Suppressor macrophage treated with lipopolysaccharide for 4 hours (primary cell): ENCODE data around the gene ZNF526.

Source experiments
- DNase-seq: peaks from one replicate; pipeline ENCODE4 v3.0.0-alpha.2; 2020

ZNF526 gene

DNA sequence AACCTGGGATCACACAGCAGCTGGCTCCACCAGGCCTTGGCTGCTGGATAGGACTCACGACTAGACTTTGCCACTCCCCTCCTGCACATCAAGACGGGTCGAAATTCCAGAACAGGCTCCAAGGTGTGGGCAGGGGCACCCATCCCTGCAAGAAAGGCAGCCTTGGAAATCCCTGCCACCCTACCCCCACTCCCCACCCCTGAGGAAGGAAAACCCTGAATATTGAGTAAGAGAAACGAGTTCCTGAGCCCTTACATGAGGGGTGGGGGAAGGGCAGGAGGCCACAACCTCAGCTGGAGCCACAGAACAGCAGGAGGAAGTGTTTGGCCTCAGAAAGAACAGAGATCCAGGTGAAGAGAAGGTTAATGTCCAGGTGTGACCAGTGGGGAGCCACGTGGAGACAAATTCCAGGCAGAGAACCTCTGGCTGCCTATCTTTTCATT is 22.7 kb upstream of the ZNF526 start:
- peak; percentile 31 for DNase-seq

DNA sequence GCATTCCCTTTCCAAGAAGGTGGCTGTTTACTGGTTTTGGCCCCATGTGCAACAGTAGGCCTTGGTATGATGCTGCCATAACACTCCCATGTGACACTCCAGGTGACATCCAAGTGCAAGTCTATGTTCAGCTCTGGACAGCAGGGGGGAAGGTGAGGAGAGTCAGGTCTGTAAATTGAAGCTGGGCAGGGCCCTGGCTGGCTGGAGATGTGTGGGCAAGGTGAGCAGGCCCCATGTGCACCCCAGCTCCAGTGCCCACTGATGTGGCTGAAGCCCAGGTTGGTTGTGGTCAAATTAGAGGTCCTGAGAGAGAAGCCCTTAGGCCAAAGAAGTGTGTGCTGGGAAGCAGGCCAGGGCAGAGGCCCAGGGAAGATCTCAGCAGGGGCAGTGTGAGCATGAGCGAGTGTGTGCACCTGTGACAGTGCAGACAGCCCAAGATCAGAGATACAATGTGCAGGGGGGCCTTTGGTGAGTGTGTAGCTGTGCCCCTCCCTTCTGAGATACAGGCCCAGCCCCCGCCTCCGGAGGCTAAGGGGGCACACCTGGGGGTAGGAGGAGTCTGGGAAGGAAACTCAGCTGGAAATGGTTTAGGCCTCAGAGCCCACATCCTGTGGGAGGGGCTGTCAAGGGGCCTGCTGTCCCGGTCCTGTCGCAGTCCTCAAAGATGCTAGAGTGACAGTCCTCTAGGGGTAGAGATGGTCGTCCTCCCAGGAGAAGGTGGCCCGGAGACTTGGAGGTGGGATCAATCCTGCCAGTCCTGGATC is 21.3 kb upstream of the ZNF526 start:
- no peak for DNase-seq

DNA sequence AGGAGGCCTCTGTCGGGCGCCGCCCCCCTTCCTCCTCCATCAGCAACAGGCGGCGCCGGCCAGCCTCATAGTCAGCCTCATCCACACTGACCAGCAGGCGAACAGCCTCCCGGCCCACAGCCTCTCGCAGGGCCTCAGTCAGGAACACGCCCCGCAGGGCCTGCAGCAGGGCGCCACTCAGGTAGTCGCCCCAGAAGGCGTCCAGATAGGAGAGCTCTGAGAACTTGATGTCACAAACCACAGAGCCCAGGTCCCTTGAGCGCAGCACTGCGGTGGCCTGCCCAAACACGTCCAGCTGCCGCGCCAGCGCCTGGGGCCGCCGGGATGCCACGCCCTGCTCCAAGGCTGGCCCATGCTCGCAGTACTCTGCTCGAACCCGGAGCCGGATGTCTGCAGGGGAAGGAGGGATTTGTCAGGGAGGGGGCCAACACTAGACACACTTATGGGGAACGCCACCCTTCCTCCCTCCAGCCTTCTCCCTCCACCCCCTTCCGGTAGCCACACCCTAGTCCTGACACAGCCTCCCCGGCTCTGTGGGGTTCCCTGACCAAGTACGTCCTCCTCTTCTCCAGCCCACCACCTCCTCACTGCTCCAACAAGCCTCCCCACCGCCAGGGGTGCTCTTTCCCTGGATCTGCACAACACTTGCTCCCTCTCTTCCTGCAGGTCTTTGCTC is 20.5 kb upstream of the ZNF526 start:
- DNase-seq, result peak; percentile 57

DNA sequence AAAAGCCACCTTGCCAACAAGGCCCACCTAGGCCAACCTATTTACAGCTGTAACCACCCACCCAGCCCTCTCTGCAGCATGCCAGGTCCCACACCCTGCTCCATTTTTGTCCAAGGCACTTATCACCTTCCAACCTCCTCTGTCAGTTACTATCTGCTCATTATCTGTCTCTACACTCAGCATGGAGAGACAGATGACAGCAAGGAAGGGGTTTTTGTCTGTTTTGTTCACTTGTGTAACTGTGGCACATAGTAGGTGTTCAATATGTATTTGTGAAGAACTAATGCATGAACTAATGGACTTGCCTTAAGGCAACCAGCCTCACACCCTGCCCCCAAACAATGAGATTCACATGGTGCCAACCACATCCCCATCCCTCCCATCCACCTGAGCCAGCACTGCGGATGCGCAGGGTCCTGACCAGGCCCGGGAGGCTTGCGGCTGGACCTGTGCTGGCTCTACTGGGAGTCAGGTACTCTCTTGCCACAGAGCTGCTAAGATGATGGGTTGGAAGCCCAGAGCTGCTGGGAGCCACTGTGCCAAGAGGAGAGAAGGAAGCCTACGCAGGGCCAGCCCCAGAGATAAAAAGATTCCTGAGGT is 19.9 kb upstream of the ZNF526 start:
- DNase-seq, result no peak

DNA sequence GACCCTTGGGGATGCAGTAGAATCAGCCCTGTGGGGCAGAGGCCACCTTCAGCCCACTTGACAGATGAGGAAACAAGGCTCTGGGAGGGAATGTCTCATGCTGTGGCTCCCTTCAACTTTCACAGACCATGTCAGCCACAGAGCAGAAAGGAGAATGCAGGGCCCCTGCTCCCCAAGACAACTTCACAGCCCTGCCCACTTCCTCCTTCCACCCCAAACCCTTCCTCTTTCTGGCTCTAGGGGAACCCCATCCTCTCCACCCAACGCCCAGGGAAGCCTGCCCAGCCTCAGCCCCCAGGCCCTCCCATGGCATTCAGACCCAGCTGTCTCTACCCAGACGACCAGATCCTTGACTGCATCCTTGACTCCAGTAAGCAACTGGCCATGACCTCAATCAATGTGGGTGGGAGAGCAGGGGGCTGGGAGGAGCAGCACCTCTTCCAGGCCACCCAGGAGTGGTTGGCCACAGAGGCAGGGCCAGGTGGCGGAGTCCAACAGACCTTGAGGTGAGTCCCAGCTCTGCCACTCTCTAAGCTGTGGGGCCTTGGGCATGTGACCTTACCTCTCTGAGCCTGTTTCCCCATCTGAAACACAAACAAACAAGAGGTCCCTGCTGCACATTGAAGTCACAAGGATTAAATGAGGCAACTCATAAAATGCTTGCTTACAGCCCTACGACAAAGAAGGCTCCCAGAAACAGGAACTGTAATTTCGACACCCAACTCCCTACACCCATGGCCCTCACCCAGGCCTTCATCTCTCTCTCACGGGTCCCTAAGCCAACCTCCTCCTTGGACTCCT is 18.4 kb upstream of the ZNF526 start:
- peak; percentile 92 for DNase-seq

DNA sequence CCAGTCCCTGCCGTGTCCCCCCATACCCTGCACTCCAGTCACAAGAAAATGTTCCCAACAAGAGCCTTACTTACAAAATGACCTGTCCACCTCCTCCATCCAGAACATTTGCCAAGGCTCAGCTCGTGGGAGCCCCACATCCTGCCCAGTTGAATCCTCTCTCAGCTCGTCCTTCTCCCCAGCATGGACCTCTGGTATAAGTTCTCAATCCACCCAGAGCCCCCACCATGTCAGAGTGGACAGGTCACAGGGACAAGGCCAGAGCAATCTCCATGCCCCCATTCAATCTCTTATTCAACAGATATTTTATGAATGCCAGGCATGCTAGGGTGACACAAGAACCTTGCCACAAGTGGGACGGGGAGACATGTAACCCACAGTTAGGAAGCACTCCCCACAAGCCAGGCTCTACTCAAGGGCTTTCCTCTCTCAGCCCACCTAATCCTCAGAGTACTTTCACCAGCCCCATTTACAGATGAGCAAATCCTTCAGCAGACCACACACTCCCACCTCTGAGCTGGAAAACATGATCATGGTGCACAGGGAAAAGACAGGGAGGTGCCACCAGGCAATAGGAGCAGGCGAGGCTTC is 17.7 kb upstream of the ZNF526 start:
- peak; percentile 45 for DNase-seq

DNA sequence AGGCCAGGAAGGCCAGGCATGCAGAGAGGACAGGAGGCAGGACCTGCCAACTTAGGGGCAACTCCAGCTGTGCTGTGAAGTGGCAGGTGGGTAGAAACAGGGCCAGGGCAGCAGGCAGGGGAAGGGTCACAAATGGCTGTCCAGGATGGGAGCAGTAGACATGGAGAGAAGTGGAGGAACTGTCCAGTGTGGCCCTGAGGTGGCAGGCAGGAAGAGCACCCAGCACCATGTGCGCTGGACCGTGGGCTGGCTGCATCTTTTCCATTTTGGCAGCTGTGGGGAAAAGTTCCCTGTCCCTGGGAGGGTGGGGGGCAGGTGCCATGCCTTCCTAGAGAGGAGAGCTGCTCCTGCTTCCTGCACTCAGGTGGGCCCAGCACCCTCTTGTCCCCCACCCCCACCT is 16.4 kb upstream of the ZNF526 start:
- DNase-seq, result no peak

DNA sequence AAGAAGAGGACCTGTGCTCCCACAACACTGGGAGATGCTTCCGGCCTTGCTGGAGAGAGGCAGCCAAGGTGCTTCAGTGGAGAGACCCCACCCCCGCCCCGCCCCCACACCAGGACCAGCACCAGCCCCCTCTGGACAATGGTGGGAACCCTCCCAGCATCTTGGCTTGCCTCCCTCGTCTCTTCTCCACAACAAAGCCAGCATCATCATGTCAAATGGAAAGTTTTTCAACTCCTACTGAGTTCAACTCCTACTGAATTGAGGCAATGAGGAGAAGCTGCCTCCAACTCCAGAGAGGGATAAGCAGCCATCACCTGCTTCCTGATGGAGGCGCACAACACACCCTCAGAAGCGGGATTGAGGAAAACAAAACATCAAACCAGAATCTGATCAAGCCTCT is 15.4 kb upstream of the ZNF526 start:
- no peak for DNase-seq

DNA sequence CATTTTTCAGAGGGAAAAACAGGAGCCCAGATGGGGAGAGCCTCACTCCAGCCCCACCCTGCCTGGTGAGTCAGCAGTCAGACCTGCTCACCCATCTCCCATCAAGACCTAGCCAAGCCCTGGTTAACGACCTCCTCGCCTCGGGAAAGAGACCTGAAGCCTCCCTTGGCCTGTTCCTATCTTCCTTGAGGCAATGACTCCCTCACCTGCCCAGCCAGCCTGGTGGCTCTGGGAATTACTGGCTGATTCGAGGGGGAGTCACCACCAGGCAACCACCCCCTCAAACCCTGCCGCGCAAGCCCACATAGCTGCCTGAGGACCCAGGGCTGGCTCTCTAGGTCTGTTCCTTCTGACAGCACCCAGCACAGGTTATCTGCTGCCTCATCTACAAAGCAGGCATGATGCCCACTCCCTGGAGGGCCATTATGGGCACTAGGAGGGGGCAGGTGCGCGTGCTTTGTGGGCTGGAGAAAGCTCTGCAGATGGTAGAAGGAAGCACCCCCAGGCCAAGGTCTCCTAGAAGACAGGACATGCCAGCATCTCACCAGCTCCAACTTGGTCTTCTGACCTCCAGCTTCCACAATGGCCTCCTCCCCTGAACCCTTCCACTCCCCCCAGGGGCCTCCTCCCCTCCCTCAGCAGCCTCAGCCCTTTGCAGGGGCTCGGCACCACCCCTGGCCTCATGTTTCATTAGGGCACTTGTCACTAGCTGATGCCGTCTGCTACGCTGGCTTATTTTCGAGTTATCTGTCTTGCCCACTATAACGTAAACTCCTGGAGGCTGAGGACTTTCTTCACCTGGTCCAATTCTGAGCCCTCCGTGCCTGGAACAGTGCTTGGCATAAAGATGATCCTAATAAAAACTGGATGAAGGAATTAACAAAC is 13.0 kb upstream of the ZNF526 start:
- DNase-seq, result no peak

DNA sequence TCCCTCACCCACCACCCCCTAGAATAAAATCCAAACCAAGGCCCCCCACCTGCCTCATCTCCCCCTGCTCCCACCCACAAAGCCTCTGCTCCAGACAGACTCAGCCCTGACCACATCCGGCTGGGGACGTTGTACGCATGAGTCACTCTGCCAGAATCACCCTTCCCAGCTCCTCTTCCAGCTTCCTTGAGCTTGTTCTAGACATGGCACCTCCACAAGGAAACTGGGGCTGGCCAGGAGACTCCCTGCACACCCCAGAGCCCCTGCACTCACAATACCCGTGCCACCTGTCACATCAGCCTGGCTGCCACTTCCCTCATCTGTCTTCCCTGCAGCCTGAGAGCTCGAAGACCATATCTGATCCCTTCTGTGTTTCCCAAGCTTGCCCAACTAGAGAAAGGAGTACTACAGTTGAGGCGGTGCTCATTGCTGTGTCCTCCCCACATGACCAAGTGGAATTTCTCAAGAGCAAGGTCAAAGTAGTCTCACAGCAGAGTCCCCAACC is 12.3 kb upstream of the ZNF526 start:
- DNase-seq, result peak; percentile 81

DNA sequence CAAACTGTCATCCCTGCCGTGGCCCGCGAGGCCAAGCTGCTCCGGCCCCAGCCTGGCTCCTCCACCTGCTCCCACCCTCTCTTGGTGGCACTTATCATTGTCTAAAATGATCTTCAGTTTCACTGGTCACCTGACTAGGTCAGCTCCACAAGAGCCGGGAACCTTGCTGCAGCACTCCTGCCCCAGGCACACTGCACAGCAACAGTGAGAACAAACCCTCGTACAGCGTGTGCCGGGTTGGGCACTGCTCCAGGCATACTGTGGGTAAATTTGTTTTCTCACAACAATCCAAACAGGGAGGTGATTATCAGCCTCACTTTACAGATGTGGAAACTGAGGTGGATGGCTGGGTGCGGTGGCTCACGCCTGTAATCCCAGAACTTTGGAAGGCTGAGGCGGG is 11.5 kb upstream of the ZNF526 start:
- DNase-seq, result no peak

DNA sequence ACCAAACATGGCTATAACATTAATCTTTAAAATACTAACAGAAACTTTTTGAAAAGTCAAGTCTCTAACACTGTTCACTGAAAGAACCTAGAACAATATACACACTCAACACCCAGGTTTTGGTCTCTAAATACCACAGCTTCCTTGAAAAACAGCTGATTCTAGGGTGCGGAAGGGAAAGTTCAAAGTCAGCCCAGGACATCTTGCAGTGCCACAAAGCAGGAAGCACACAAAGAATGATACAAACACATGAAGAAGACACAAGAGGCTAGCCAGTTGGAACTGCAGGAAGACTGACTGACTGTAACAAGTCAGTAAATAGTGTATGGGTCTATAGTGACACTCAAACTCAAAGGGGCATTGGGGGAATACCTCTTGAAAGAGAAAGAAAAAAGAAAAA is 7.2 kb upstream of the ZNF526 start:
- peak; percentile 55 for DNase-seq

DNA sequence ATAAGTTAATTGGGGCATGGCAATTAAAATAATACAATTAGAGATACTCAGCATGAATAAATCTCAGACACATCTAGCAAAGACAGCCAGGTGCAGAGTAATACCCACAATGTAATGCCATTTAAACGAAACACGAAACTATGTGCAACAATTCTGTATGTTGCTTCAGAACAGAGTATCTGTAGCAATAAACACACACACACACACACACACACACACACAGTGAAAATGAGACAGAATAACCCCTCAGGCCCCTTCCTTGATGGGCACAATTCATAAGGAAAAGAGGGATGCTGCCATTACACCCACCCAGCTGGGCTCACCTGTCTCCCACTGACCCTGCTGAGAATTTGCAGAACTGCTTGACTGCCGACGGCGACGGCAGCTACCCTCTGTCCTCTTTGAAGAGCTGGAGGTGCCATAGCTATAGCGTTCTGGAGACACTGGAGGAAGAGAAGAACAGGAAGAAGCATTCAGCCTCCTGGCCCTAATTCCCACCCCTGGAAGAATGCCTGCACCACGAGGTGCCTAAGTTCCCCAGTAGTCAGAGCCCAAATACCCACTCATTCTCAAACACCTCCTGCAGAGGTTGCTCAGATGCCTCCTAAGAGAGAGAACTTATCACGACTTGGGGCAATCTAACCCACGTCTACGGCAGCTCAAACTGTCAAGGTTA is 5.2 kb upstream of the ZNF526 start:
- no peak for DNase-seq

DNA sequence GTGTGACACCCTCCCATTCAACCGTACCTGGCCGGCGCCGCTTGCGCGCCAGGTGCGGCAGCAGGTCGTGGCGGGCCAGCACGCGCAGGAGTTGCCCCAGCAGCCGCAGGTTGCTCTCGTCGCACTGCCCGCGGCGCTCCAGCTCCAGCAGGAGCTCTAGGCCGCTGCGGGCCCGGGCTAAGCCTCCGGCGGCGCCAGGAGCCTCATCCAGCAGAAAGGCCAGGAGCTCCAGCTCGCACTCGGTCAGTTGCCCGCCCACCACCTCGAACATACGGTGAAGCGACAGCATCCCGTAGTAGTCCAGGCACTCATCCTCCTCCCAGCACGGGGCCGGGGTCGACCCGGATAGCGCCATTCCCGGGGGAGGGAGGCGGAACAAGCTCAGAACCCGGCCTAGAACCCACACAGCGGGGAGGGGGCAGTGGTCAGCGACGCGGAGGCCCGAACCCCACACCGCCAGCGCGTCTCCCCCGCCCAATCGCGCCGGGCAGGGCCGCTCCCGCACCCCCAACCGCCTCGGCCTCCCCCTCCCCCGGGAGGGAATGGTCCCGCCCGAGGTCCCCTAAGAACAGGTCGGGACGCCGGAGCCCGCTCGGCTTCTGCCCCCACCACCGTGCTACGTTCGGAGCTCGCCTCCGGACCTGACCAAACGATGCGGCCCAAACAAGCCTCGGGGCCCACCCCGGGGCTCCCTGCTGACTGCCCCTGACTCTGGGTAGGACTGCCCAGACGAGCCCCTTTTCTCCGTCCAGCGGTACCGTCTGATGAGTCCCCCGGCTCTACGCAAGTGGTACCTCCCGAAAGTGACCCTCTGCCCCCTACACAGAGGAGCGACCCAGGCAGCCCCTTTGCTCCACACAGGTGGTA is 3.2 kb upstream of the ZNF526 start:
- DNase-seq, result peak; percentile 41

DNA sequence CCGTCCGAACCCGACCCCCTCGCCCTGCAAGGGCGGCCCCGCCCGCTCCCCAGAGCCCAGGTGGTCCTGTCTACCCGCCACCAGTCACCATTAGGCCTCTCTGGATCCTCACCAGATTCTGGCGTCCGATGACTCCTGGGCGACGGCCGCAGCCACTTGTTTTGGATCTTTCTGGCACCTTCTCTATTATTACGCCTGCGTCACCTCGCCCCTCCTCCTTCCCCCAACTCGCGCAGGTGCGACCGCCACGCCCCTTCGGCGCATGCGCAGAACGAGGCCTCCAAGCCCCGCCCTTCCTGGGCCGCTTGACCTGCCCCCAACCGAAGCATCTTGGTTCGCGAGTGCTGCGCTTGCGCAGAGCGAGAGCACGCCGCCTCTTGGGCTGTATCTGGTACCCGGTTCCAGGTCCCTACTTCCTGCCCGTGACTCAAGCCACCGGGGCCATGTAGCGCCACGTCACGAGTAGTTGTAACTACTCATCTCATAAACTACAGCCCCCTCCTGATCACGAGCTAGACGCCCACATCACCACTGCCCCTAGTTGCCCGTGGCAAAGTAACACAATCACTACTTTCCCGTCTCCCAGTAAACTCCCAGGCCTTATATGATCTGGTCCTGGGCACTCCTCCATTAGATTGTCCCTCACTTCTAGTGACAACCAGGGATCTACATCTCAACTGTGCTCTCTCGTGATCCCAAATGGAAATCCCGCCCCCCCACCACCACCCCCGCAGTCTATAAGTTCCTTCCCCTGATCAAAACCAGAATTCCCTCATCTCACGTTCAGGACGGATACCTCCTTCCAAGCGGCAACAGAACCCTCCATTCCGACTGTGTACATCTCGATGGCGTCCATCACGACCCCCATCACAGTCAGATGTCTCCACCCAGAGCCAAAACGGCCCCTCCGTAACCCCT is 2.3 kb upstream of the ZNF526 start, which contains the start of gene DEDD2:
Gene DEDD2, minus strand, starts transcription at position 158 of the 918 bp plus-strand sequence. CDS start 670 bp downstream, outside the sequence.
- peak; percentile 99 for DNase-seq

DNA sequence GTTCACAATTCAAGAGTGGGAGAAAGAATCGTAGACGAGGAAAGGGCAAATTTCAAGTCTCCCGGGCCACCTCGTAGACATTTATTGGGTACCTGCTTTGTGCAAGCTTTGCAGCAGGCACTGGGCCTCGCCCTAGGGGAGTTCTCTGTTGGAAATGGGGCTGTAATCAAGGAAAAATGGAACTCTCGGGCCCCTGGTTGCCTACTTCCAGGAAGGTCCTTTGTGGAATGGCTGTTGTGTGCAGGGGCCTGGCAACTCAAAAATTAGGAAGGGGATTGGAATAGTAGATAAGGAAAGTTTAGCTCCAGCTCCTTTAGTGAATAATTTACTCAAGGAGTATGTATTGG is 612 bp downstream of the ZNF526 start:
- DNase-seq, result no peak

DNA sequence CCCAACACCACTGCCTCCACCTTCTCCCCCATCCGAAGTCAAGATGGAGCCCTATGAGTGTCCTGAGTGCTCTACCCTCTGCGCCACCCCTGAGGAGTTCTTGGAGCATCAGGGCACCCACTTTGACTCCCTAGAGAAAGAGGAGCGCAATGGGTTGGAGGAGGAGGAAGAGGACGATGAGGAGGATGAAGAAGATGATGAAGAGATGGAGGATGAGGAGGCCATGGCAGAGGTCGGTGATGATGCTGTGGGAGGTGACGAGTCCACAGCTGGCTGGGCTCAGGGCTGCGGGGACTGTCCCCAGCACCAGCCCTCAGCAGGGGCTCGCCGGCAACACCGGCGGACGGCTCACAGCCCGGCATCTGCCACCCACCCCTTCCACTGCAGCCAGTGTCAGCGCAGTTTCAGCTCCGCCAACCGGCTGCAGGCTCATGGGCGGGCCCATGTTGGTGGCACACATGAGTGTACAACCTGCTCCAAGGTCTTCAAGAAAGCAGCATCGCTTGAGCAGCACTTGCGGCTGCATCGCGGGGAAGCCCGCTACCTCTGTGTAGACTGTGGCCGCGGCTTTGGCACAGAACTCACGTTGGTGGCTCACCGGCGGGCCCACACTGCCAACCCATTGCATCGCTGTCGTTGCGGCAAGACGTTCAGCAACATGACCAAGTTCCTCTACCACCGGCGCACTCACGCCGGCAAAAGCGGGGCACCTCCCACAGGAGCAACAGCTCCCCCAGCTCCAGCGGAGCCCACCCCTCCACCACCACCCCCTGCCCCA is 5.0 kb downstream of the ZNF526 start:
- no peak for DNase-seq

DNA sequence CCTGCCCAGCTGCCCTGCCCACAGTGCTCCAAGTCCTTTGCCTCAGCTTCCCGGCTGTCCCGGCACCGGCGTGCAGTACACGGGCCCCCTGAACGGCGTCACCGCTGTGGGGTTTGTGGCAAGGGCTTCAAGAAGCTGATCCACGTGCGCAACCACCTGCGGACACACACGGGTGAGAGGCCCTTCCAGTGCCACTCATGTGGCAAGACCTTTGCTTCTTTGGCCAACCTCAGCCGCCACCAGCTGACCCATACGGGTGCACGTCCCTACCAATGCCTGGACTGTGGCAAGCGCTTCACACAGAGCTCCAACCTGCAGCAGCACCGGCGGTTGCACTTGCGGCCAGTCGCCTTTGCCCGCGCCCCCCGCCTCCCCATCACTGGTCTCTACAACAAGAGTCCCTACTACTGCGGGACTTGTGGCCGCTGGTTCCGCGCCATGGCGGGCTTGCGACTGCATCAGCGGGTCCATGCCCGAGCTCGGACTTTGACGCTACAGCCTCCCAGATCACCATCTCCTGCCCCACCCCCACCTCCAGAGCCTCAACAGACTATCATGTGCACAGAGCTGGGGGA is 5.7 kb downstream of the ZNF526 start:
- DNase-seq, result no peak
